GM21515 (cell line): ENCODE measurements around the gene AADACL2.
"Not testable (repeated sequence)": the region's sequence is repeated elsewhere in the genome, so short reads cannot be mapped to it uniquely, and the experiment has no call there.

Source experiments
- ATAC-seq: cut with Tn5 transposase; IDR thresholded peaks from one replicate; pipeline ENCODE4 v1.9.1; 2021; ENCODE audit not compliant: unreplicated experiment

The AADACL2 gene

GRCh38 chr3:151765685-151766084 lies 32.0 kb downstream of the AADACL2 start:
- no peak for ATAC-seq

GRCh38 chr3:151766454-151766853 lies 32.7 kb downstream of the AADACL2 start:
- no peak for ATAC-seq

GRCh38 chr3:151768393-151768930 lies 34.7 kb downstream of the AADACL2 start:
- ATAC-seq = no peak

GRCh38 chr3:151769175-151769574 lies 35.4 kb downstream of the AADACL2 start:
- no peak for ATAC-seq

GRCh38 chr3:151770956-151771355 lies 37.2 kb downstream of the AADACL2 start:
- ATAC-seq = no peak

- no peak for ATAC-seq
These were observed 39.2 kb downstream of the AADACL2 start for GRCh38 chr3:151772825-151773480.

GRCh38 chr3:151774235-151774634 lies 40.5 kb downstream of the AADACL2 start:
- no peak for ATAC-seq

- no peak for ATAC-seq
These were observed 41.2 kb downstream of the AADACL2 start for GRCh38 chr3:151774910-151775309.

GRCh38 chr3:151775314-151776258 lies 41.9 kb downstream of the AADACL2 start:
- ATAC-seq = no peak

GRCh38 chr3:151776259-151776740 lies 42.6 kb downstream of the AADACL2 start:
- ATAC-seq = no peak

GRCh38 chr3:151777880-151778279 lies 44.2 kb downstream of the AADACL2 start:
- ATAC-seq = no peak

GRCh38 chr3:151787626-151788025 lies 53.9 kb downstream of the AADACL2 start:
- ATAC-seq = no peak

GRCh38 chr3:151788401-151788800 lies 54.7 kb downstream of the AADACL2 start:
- ATAC-seq = no peak

- ATAC-seq = no peak
These were observed 56.2 kb downstream of the AADACL2 start for GRCh38 chr3:151789853-151790463.

- not testable (repeated sequence) for ATAC-seq
These were observed 57.0 kb downstream of the AADACL2 start for GRCh38 chr3:151790763-151791162.

GRCh38 chr3:151792411-151792810 lies 58.7 kb downstream of the AADACL2 start:
- no peak for ATAC-seq

- ATAC-seq = no peak
These were observed 59.9 kb downstream of the AADACL2 start for GRCh38 chr3:151793636-151794035.

- no peak for ATAC-seq
These were observed 60.4 kb downstream of the AADACL2 start for GRCh38 chr3:151794080-151794479.

- no peak for ATAC-seq
These were observed 61.5 kb downstream of the AADACL2 start for GRCh38 chr3:151795276-151795675.

- ATAC-seq = no peak
These were observed 62.5 kb downstream of the AADACL2 start for GRCh38 chr3:151796105-151796680.

GRCh38 chr3:151798466-151798865 lies 64.7 kb downstream of the AADACL2 start:
- no peak for ATAC-seq
